ENCODE results near the gene SH2D3C.
A peak's percentile ranks its signal among the peaks of the same experiment; 100 is the strongest.

Gene SH2D3C

GRCh38 chr9:127773272-127773671, 5.2 kb downstream of the SH2D3C start (continued):
- TF ChIP-seq, protein P1, sequence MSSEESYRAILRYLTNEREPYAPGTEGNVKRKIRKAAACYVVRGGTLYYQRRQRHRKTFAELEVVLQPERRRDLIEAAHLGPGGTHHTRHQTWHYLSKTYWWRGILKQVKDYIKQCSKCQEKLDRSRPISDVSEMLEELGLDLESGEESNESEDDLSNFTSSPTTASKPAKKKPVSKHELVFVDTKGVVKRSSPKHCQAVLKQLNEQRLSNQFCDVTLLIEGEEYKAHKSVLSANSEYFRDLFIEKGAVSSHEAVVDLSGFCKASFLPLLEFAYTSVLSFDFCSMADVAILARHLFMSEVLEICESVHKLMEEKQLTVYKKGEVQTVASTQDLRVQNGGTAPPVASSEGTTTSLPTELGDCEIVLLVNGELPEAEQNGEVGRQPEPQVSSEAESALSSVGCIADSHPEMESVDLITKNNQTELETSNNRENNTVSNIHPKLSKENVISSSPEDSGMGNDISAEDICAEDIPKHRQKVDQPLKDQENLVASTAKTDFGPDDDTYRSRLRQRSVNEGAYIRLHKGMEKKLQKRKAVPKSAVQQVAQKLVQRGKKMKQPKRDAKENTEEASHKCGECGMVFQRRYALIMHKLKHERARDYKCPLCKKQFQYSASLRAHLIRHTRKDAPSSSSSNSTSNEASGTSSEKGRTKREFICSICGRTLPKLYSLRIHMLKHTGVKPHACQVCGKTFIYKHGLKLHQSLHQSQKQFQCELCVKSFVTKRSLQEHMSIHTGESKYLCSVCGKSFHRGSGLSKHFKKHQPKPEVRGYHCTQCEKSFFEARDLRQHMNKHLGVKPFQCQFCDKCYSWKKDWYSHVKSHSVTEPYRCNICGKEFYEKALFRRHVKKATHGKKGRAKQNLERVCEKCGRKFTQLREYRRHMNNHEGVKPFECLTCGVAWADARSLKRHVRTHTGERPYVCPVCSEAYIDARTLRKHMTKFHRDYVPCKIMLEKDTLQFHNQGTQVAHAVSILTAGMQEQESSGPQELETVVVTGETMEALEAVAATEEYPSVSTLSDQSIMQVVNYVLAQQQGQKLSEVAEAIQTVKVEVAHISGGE (tag by site-specific recombination; conservative IDR thresholded peaks at IDR 0.05; ENCODE audit: low read depth), result no peak
- no peak for TF ChIP-seq MZF1 (tag by site-specific recombination; IDR thresholded peaks at IDR 0.05; ENCODE audit: borderline replicate concordance)
- no peak for TF ChIP-seq ZNF223 (tag by site-specific recombination; IDR thresholded peaks at IDR 0.05)

- H3K4me1 ChIP-seq (ENCODE audit: control insufficient read depth, insufficient read depth, low read length), result no peaks in the 10 kb centered on the region
- ChIA-PET POLR2A (no interaction called here), CTCF (interaction anchor here (0.8 to 1.5 kb wide), 4 partner anchors 12 to 247 kb away, joined by 3 to 11 read pairs (median 4); partner anchors contain the start of genes CDK9 and TOR2A)
These were observed 5.9 kb downstream of the SH2D3C start for GRCh38 chr9:127772603-127773002.

GRCh38 chr9:127771570-127772189, 6.8 kb downstream of the SH2D3C start:
- H3K9me3 ChIP-seq (ENCODE audit: control insufficient read depth, insufficient read depth, low read depth, low read length), result no peaks in the 10 kb centered on the region
- TF ChIP-seq KLF8 (tag by site-specific recombination; IDR thresholded peaks at IDR 0.05), result peak; percentile 6; the same call in 1 of the 2 replicates
- 0 out of 2 replicates have a peak, but pooled peaks have one; percentile 33 for TF ChIP-seq ZNF664 (tag by site-specific recombination; IDR thresholded peaks at IDR 0.05)
- TF ChIP-seq SP7 (tag by site-specific recombination; IDR thresholded peaks at IDR 0.05), result 0 out of 2 replicates have a peak, but pooled peaks have one; percentile 1
- TF ChIP-seq SP3 (tag by site-specific recombination; IDR thresholded peaks at IDR 0.05), result peak; percentile 64; the same call in 1 of the 2 replicates
- TF ChIP-seq, protein P2, sequence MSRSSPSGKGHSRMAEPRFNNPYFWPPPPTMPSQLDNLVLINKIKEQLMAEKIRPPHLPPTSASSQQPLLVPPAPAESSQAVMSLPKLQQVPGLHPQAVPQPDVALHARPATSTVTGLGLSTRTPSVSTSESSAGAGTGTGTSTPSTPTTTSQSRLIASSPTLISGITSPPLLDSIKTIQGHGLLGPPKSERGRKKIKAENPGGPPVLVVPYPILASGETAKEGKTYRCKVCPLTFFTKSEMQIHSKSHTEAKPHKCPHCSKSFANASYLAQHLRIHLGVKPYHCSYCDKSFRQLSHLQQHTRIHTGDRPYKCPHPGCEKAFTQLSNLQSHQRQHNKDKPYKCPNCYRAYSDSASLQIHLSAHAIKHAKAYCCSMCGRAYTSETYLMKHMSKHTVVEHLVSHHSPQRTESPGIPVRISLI (tag by site-specific recombination; IDR thresholded peaks at IDR 0.05), result no peak
- H3K27ac ChIP-seq (ENCODE audit: extremely low read depth, low read depth, low read length), result no peak overlapping the region
- H3K4me1 ChIP-seq (ENCODE audit: control insufficient read depth, insufficient read depth, low read length), result no peaks in the 10 kb centered on the region
- POLR2A ChIA-PET, result interaction anchor here (0.5 to 1.9 kb wide), 15 partner anchors 8 to 1260 kb away, joined by 3 to 10 read pairs (median 5); partner anchors contain the start of genes CDK9, ST6GALNAC4 and TOR2A
- peak overlapping the region; percentile 25 for H3K4me3 ChIP-seq (ENCODE audit: low read depth, low read length)
- H3K36me3 ChIP-seq (ENCODE audit: control insufficient read depth in 2 of 2, insufficient read depth in 1 of 2, low read length in 2 of 2), result no peaks in the 10 kb centered on the region
- CTCF ChIA-PET, result interaction anchor here (0.6 to 1.6 kb wide), 7 partner anchors 11 to 253 kb away, joined by 3 to 12 read pairs (median 4); partner anchors contain the start of gene TOR2A

More at GRCh38 chr9:127772603-127773002, 5.9 kb downstream of the SH2D3C start:
- Histone ChIP-seq H3K27ac (ENCODE audit: extremely low read depth, low read depth, low read length) (no peak overlapping the region), H3K4me3 (ENCODE audit: low read depth, low read length) (no peak overlapping the region), H3K36me3 (ENCODE audit: control insufficient read depth in 2 of 2, insufficient read depth in 1 of 2, low read length in 2 of 2) (no peaks in the 10 kb centered on the region), H3K9me3 (ENCODE audit: control insufficient read depth, insufficient read depth, low read depth, low read length) (no peaks in the 10 kb centered on the region)
- TF ChIP-seq ZNF521 (tag by site-specific recombination; IDR thresholded peaks at IDR 0.05), result no peak
- TF ChIP-seq ZNF292 (tag by site-specific recombination; IDR thresholded peaks at IDR 0.05; ENCODE audit: borderline replicate concordance, low read depth), result no peak
- TF ChIP-seq ZNF121 (tag by site-specific recombination; IDR thresholded peaks at IDR 0.05), result 0 out of 2 replicates have a peak, but pooled peaks have one; percentile 14
- no peak for TF ChIP-seq KLF9 (tag by site-specific recombination; IDR thresholded peaks at IDR 0.05; ENCODE audit: low read depth)
- TF ChIP-seq ZNF16 (tag by site-specific recombination; IDR thresholded peaks at IDR 0.05; ENCODE audit: low read depth), result no peak

Measured in HEK293 (cell line).